ENCODE measurements around the gene WDR37. TPM values are rescaled to one million over a fixed set of nuclear protein-coding genes. Genes with fewer than 3 reads are reported as not detected.
"Not testable (repeated sequence)": the region's sequence is repeated elsewhere in the genome, so short reads cannot be mapped to it uniquely, and the experiment has no call there.

The WDR37 gene
- polyA plus RNA-seq, 2 of the 4 experiments (the other 2 are of a cell fraction), result 5.9 to 7.1 TPM

DNA sequence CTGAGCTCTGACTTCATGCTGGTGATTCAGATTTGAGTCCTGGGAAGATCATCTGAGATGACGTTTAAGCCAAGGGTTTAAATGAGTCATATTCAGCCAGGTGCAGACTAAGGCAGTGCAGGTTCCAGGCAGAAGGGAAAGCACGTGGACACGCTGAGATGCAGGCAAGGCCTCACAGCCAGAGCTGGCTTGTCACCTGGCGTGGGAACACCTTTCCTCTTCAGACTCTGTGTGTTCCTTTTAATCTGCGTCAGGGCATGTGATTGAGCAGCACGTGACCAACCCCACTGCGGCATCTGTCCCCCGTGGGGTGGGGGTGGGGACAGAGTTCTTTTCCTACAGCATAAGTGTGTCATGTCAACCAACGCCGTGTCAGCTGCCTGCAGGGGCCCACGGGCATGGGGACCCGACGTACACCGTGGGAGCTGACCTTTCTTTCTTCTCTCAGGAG lies 19.8 kb upstream of the WDR37 start:
- H3K4me2 ChIP-seq, result no peak overlapping the region
- DNase-seq (ENCODE audit: low read depth in 1 of 2, low spot score in 1 of 2) (peak; percentile 12 to 37), FAIRE-seq (no peak), ATAC-seq (peak; percentile 59 to 67)
- no peaks in the 10 kb centered on the region for H3K9me3 ChIP-seq
- H3K4me3 ChIP-seq, result no peak overlapping the region
- TF ChIP-seq JUNB (IDR thresholded peaks at IDR 0.05) (no peak), SMC3 (IDR thresholded peaks at IDR 0.05) (no peak), FOSL2 (IDR thresholded peaks at IDR 0.05) (no peak), FOSL2 (CRISPR knock-in tag; IDR thresholded peaks at IDR 0.05) (peak; percentile 50; the same call in 1 of the 2 replicates), CBX8 (IDR thresholded peaks at IDR 0.05) (no peak), BHLHE40 (IDR thresholded peaks at IDR 0.05; ENCODE audit: low read depth, low read length) (no peak)
- TF ChIP-seq, protein P1, sequence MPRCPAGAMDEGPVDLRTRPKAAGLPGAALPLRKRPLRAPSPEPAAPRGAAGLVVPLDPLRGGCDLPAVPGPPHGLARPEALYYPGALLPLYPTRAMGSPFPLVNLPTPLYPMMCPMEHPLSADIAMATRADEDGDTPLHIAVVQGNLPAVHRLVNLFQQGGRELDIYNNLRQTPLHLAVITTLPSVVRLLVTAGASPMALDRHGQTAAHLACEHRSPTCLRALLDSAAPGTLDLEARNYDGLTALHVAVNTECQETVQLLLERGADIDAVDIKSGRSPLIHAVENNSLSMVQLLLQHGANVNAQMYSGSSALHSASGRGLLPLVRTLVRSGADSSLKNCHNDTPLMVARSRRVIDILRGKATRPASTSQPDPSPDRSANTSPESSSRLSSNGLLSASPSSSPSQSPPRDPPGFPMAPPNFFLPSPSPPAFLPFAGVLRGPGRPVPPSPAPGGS (IDR thresholded peaks at IDR 0.05), result no peak
- TF ChIP-seq, protein P2, sequence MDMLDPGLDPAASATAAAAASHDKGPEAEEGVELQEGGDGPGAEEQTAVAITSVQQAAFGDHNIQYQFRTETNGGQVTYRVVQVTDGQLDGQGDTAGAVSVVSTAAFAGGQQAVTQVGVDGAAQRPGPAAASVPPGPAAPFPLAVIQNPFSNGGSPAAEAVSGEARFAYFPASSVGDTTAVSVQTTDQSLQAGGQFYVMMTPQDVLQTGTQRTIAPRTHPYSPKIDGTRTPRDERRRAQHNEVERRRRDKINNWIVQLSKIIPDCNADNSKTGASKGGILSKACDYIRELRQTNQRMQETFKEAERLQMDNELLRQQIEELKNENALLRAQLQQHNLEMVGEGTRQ (IDR thresholded peaks at IDR 0.05), result no peak
- POLR2A ChIA-PET, result interaction anchor here (3.1 kb wide), 1 partner anchor 13 kb away, joined by 13 read pairs; the partner anchor contains the start of gene IDI1
- H3K27ac ChIP-seq, result no peak overlapping the region
- WGBS (ENCODE audit: missing lambda C conversion rate), result 78% methylated on average over 13 of the region's 14 CpGs
- no peaks in the 10 kb centered on the region for H3K4me1 ChIP-seq
- CTCF ChIA-PET, result interaction anchor here (1.2 to 2.9 kb wide), 5 partner anchors 9 to 47 kb away, joined by 3 to 6 read pairs (median 3); partner anchors contain the start of gene WDR37

DNA sequence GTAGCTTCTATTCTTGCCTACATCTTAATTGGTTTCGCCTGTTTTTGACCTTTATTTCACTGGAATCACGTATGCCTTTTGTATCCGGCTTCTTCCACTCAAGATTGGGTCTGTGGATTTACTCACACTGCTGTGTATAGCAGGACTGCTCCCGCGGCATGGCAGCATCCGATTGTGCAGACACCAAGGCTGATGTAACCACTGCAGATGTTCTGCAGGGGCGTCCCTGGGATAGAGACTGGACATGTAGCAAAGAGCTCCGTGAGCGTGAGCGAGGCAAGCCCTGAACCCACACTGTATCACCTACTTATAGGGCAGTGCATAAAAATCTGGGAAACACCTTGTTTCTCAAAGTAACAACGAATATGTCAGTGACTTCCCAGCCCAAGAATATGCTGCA lies 19.1 kb upstream of the WDR37 start:
- Histone ChIP-seq H3K9me3 (no peaks in the 10 kb centered on the region), H3K4me1 (no peaks in the 10 kb centered on the region), H3K27ac (no peak overlapping the region), H3K4me3 (no peak overlapping the region), H3K4me2 (no peak overlapping the region)
- ATAC-seq (peak in 1 of 2 experiments; percentile 51; a peak in 3 of 6 replicates), DNase-seq (ENCODE audit: low read depth in 1 of 2, low spot score in 1 of 2) (no peak), FAIRE-seq (no peak)
- ChIA-PET CTCF (interaction anchor here (1.5 to 2.9 kb wide), 4 partner anchors 11 to 48 kb away, joined by 3 to 6 read pairs (median 4); partner anchors contain the start of gene WDR37), POLR2A (interaction anchor here (3.1 kb wide), 1 partner anchor 12 kb away, joined by 13 read pairs; the partner anchor contains the start of gene IDI1)
- WGBS (ENCODE audit: missing lambda C conversion rate), result 87% methylated on average over 11 of the region's 11 CpGs
- TF ChIP-seq, protein P2 (IDR thresholded peaks at IDR 0.05), result no peak
- TF ChIP-seq SREBF2 (IDR thresholded peaks at IDR 0.05), result no peak
- TF ChIP-seq ESRRA (IDR thresholded peaks at IDR 0.05; ENCODE audit: borderline replicate concordance, low read length), result no peak
- TF ChIP-seq NPAS2 (CRISPR knock-in tag; IDR thresholded peaks at IDR 0.05; ENCODE audit: borderline replicate concordance), result no peak
- TF ChIP-seq FOSL2 (IDR thresholded peaks at IDR 0.05), result no peak
- no peak for TF ChIP-seq FOSL2 (CRISPR knock-in tag; IDR thresholded peaks at IDR 0.05)
- no peak for TF ChIP-seq RAD21 (conservative IDR thresholded peaks at IDR 0.05 in 1 of 2, IDR thresholded peaks at IDR 0.05 in 1 of 2)
- no peak for TF ChIP-seq POLR2A (IDR thresholded peaks at IDR 0.05; ENCODE audit: low read length)

DNA sequence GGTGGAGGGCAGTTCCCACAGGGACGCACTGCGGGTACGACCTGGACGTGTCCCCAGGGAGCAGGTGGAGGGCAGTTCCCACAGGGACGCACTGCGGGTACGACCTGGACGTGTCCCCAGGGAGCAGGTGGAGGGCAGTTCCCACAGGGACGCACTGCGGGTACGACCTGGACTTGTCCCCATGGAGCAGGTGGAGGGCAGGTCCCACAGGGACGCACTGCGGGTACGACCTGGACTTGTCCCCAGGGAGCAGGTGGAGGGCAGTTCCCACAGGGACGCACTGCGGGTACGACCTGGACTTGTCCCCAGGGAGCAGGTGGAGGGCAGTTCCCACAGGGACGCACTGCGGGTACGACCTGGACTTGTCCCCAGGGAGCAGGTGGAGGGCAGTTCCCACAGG lies 17.4 kb upstream of the WDR37 start:
- not testable (repeated sequence) for ATAC-seq, H3K4me3 ChIP-seq

DNA sequence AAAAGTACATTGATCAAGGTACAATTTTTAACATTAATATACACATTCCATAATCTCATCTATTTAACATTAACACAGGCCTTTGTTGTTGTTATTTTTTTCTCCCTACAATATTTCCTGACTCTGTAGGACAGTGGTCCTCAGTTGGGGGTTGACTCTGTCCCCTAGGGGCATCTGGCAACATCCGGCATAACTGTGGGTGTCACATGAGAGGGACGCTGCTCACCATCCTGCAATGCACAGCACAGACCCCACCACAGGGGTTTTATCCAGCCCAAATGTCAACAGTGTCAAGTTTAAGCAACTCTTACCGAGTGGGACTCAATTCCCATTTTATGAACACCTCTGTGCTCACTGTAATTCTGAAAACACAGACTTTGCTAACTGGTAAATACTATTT lies 16.1 kb upstream of the WDR37 start:
- no peak for DNase-seq (ENCODE audit: low read depth in 1 of 2, low spot score in 1 of 2)
- 90% methylated on average over 3 of the region's 3 CpGs for WGBS (ENCODE audit: missing lambda C conversion rate)

More for the DNA sequence above, 17.4 kb upstream of the WDR37 start:
- DNase-seq (ENCODE audit: low read depth in 1 of 2, low spot score in 1 of 2); FAIRE-seq; POLR2A ChIA-PET; H3K4me2 ChIP-seq; CTCF ChIA-PET; H3K9me3 ChIP-seq; H3K27ac ChIP-seq; H3K4me1 ChIP-seq: not testable (repeated sequence)
- no CpG with 5 or more reads among the region's 20 CpGs for WGBS (ENCODE audit: missing lambda C conversion rate)

More for the DNA sequence above, 16.1 kb upstream of the WDR37 start:
- ATAC-seq, result no peak
- no peaks in the 10 kb centered on the region for H3K9me3 ChIP-seq
- H3K4me3 ChIP-seq, result no peak overlapping the region
- no peaks in the 10 kb centered on the region for H3K4me1 ChIP-seq
- ChIA-PET POLR2A (no interaction called here), CTCF (no interaction called here)
- TF ChIP-seq, protein P3, sequence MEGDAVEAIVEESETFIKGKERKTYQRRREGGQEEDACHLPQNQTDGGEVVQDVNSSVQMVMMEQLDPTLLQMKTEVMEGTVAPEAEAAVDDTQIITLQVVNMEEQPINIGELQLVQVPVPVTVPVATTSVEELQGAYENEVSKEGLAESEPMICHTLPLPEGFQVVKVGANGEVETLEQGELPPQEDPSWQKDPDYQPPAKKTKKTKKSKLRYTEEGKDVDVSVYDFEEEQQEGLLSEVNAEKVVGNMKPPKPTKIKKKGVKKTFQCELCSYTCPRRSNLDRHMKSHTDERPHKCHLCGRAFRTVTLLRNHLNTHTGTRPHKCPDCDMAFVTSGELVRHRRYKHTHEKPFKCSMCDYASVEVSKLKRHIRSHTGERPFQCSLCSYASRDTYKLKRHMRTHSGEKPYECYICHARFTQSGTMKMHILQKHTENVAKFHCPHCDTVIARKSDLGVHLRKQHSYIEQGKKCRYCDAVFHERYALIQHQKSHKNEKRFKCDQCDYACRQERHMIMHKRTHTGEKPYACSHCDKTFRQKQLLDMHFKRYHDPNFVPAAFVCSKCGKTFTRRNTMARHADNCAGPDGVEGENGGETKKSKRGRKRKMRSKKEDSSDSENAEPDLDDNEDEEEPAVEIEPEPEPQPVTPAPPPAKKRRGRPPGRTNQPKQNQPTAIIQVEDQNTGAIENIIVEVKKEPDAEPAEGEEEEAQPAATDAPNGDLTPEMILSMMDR (IDR thresholded peaks at IDR 0.05), result no peak
- TF ChIP-seq PHF8 (IDR thresholded peaks at IDR 0.05; ENCODE audit: borderline replicate concordance, low read depth), result no peak
- TF ChIP-seq CHD4 (IDR thresholded peaks at IDR 0.05; ENCODE audit: borderline replicate concordance), result no peak
- no peak for FAIRE-seq
- H3K4me2 ChIP-seq, result no peak overlapping the region
- no peak overlapping the region for H3K27ac ChIP-seq
